Panc1 (cell line): ENCODE measurements around the gene RGS17. TPM values are rescaled to one million over a fixed set of nuclear protein-coding genes. Genes with fewer than 3 reads are reported as not detected.

Source experiments
- ATAC-seq: fragments of 200-7000 bp; cut with Tn5 transposase; 2 replicates; pipeline ENCODE4 v1.9.1; 2020; ENCODE audit warnings: mild to moderate bottlenecking, moderate library complexity
- BruUV-seq: library from RNA; stranded (reverse); fragments of 400-500 nt; replicated peaks from 2 replicates; lab custom pipeline; 2021; lab: Mats Ljungman, UMichigan
- CTCF ChIA-PET: fragments of 300-600 bp; sonication (Branson Sonifier 250); formaldehyde crosslinking; loops from one replicate; lab custom pipeline; 2022; ENCODE audit warnings: antibody characterized with exemption; lab: Charles Lee
- POLR2A ChIA-PET: fragments of 300-600 bp; sonication (Branson Sonifier 250); formaldehyde crosslinking; loops from one replicate; lab custom pipeline; 2022; ENCODE audit warnings: antibody characterized with exemption; lab: Charles Lee
- DNase-seq: peaks from one replicate; pipeline ENCODE4 v3.0.0-alpha.2; 2010; ENCODE audit warnings: low read depth, low spot score
- H3K27ac ChIP-seq: 2 replicates; pipeline ENCODE4 v1.5.1; 2011; ENCODE audit warnings: mild to moderate bottlenecking, low read length, inconsistent platforms
- H3K27me3 ChIP-seq: fragments of 200-500 bp; sonication (Bioruptor generic); 2 replicates; pipeline ENCODE4 v1.6.0; 2014; ENCODE audit warnings: low read length, inconsistent platforms; ENCODE audit not compliant: control insufficient read depth, insufficient read depth
- H3K36me3 ChIP-seq: fragments of 200-500 bp; sonication (Bioruptor generic); 2 replicates; pipeline ENCODE4 v1.5.1; 2014; ENCODE audit warnings: inconsistent platforms, mild to moderate bottlenecking, low read length, moderate library complexity; ENCODE audit not compliant: control insufficient read depth, insufficient read depth
- H3K4me1 ChIP-seq: 2 replicates; pipeline ENCODE4 v1.5.1; 2011; ENCODE audit warnings: inconsistent platforms, mild to moderate bottlenecking, low read length, moderate library complexity; ENCODE audit not compliant: control insufficient read depth, insufficient read depth
- H3K4me3 ChIP-seq, 2 experiments: 2 replicates each; pipeline ENCODE4 v1.5.1; 2011 to 2012; ENCODE audit warnings: low read depth in 2 of 2, low read length in 2 of 2, mild to moderate bottlenecking in 2 of 2, inconsistent platforms in 1 of 2, moderate library complexity in 1 of 2
- H3K9me3 ChIP-seq: fragments of 200-500 bp; sonication (Bioruptor generic); 2 replicates; pipeline ENCODE4 v1.5.1; 2014; ENCODE audit warnings: low read depth, mild to moderate bottlenecking, inconsistent platforms, low read length, moderate library complexity; ENCODE audit not compliant: control insufficient read depth, insufficient read depth
- CTCF ChIP-seq: fragments of 450-650 bp; IDR thresholded peaks from 2 replicates; pipeline ENCODE4 v1.5.1; 2017; ENCODE audit warnings: mild to moderate bottlenecking
- POLR2AphosphoS5 ChIP-seq: IDR thresholded peaks from 2 replicates; pipeline ENCODE4 v1.6.1; 2012; ENCODE audit warnings: mild to moderate bottlenecking, low read depth, low read length, moderate library complexity
- REST ChIP-seq, 2 experiments: IDR thresholded peaks; 2 replicates each; pipeline ENCODE4 v1.6.1; 2011 to 2012; ENCODE audit warnings: low read depth in 2 of 2, control low read depth in 1 of 2, low read length in 1 of 2, mild to moderate bottlenecking in 1 of 2, moderate library complexity in 1 of 2; ENCODE audit not compliant: insufficient read depth in 1 of 2
- SIN3A ChIP-seq: IDR thresholded peaks from 2 replicates; pipeline ENCODE4 v1.6.1; 2012; ENCODE audit warnings: low read depth, mild to moderate bottlenecking, low read length, moderate library complexity, borderline replicate concordance; ENCODE audit not compliant: insufficient read depth
- TCF7L2 ChIP-seq: IDR thresholded peaks from 2 replicates; pipeline ENCODE4 v1.6.1; 2011; ENCODE audit warnings: mild to moderate bottlenecking, low read depth, low read length, inconsistent platforms
- in situ Hi-C: cut with HindIII; loops from 2 replicates; pipeline ENCODE4 v1.10.0; 2016; ENCODE audit warnings: low sequenced_read_pairs, low pct_unique_long_range_greater_than_20kb
- intact Hi-C: fragments of 100-400 bp; cut with micrococcal nuclease; formaldehyde crosslinking; loops from one replicate; pipeline ENCODE4 v1.10.0; 2022; ENCODE audit not compliant: unreplicated experiment
- total RNA-seq: library from RNA; stranded (reverse); gene quantifications from one replicate; pipeline ENCODE4 v1.2.1, GENCODE V29; 2021; ENCODE audit not compliant: unreplicated experiment

RGS17 gene
- total RNA-seq, 1 experiment from 2014 or later, result 8.7 TPM

- TF ChIP-seq POLR2AphosphoS5 (no peak), TCF7L2 (peak; percentile 70)
- CTCF ChIA-PET, result no interaction called here
- POLR2A ChIA-PET, result no interaction called here
- H3K36me3 ChIP-seq, result no peaks in the 10 kb centered on the region
- no TSS peak for BruUV-seq
- intact Hi-C loops, result no loop called here
- peak overlapping the region; percentile 65 for H3K27ac ChIP-seq
- peak; percentile 87 for ATAC-seq
- no peak for DNase-seq
- peaks cover 5% of the 10 kb centered on the region for H3K4me1 ChIP-seq
- peak overlapping the region; percentile 56 to 87 for H3K4me3 ChIP-seq
- H3K9me3 ChIP-seq, result no peaks in the 10 kb centered on the region
- H3K27me3 ChIP-seq, result no peaks in the 10 kb centered on the region
- in situ Hi-C loops, result no loop called here
Measured at GRCh38 chr6:153150752-153151440, 19.8 kb upstream of the RGS17 start.

GRCh38 chr6:153150371-153150751 is 19.3 kb upstream of the RGS17 start:
- no peaks in the 10 kb centered on the region for H3K27me3 ChIP-seq
- intact Hi-C loops, result no loop called here
- peak; percentile 81 for ATAC-seq
- H3K4me3 ChIP-seq, result peak overlapping the region; percentile 56 to 87
- ChIA-PET POLR2A (no interaction called here), CTCF (no interaction called here)
- TF ChIP-seq POLR2AphosphoS5, result no peak
- TF ChIP-seq REST (IDR thresholded peaks at IDR 0.05; ENCODE audit: insufficient read depth in 1 of 2, low read depth in 2 of 2, low read length in 1 of 2), result no peak
- TF ChIP-seq TCF7L2, result no peak
- TF ChIP-seq CTCF, result no peak
- no peak for TF ChIP-seq SIN3A
- no TSS peak for BruUV-seq
- H3K36me3 ChIP-seq, result no peaks in the 10 kb centered on the region
- in situ Hi-C loops, result no loop called here
- no peaks in the 10 kb centered on the region for H3K9me3 ChIP-seq
- H3K27ac ChIP-seq, result peak overlapping the region; percentile 65
- no peak for DNase-seq
- H3K4me1 ChIP-seq, result peaks cover 5% of the 10 kb centered on the region

GRCh38 chr6:153149891-153150290 is 18.8 kb upstream of the RGS17 start:
- POLR2A ChIA-PET, result no interaction called here
- in situ Hi-C loops (no loop called here), intact Hi-C loops (no loop called here)
- no peak for DNase-seq
- Histone ChIP-seq H3K4me1 (peaks cover 5% of the 10 kb centered on the region), H3K4me3 (peak overlapping the region in 1 of 2 experiments; percentile 87; a peak in 1 of 4 replicates), H3K36me3 (no peaks in the 10 kb centered on the region), H3K9me3 (no peaks in the 10 kb centered on the region), H3K27ac (no peak overlapping the region), H3K27me3 (no peaks in the 10 kb centered on the region)
- no peak for ATAC-seq
- BruUV-seq, result no TSS peak
- CTCF ChIA-PET, result interaction anchor here (0.5 kb wide), 1 partner anchor 13 kb away, joined by 7 read pairs; no protein-coding TSS in a partner anchor
- no peak for TF ChIP-seq SIN3A
- TF ChIP-seq REST (IDR thresholded peaks at IDR 0.05; ENCODE audit: insufficient read depth in 1 of 2, low read depth in 2 of 2, low read length in 1 of 2), result no peak
